ENCODE data around the gene PRKCZ. TPM values are rescaled to one million over a fixed set of nuclear protein-coding genes. Genes with fewer than 3 reads are reported as not detected.
A peak's percentile ranks its signal among the peaks of the same experiment; 100 is the strongest.

Gene PRKCZ
- total and polyA plus RNA-seq, 2 donors (not counting 1 experiment from before 2014, with no cell fraction given) = 1.6 to 2.0 TPM

DNA sequence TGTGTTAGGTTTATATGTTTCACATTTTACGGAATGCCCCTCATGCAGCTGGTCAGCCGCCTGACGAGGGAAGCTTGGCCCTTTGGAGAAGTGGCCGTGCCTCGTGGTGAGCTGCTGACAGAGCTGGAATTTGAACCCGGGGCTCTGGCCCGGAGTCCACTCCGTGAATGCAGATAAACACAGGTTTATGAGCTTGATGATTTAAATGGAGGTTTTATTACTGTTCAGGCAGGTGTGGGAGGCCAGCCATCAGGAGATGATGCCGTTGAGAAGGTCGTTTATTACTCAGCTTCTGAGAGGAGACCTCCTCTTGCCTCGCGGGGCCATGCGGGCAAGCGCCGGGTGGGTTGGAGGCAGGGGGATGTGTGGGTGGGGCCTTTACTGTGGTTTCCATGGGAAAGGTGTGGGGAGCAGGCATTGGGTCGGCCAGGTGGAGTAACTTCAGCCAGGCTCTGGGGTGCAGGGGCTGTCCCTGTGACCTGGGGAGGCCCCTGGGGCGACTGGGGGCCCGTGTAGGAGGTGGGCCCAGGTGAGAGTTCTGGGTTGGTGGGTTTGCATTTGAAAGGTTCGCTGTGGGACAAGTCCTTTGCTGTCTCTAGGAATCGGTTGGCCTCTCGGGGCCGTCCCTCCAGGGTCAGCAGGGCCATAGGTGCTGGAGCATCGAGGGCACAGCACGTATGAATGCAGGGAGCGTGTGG, 22.0 kb downstream of the PRKCZ start:
- no peak overlapping the region for H3K4me3 ChIP-seq (replicated peaks in 1 of 4; ENCODE audit: control extremely low read depth in 1 of 4, insufficient read depth in 1 of 4, low read depth in 3 of 4, low read length in 4 of 4)
- H3K9ac ChIP-seq (ENCODE audit: insufficient read depth, low read length) = no peak overlapping the region
- H3K4me1 ChIP-seq (ENCODE audit: control insufficient read depth, extremely low read depth, insufficient read depth, low read length) = no peaks in the 10 kb centered on the region
- no peak overlapping the region for H2AFZ ChIP-seq (ENCODE audit: low read length)
- no peaks in the 10 kb centered on the region for H3K9me3 ChIP-seq (ENCODE audit: control insufficient read depth, insufficient read depth, low read depth, low read length)
- no peak overlapping the region for H3K27ac ChIP-seq (ENCODE audit: insufficient read depth, low read length)
- H3K27me3 ChIP-seq (ENCODE audit: control insufficient read depth, insufficient read depth, low read length) = no peaks in the 10 kb centered on the region
- DNase-seq (ENCODE audit: low read depth in 2 of 2) = no peak
- no peaks in the 10 kb centered on the region for H4K20me1 ChIP-seq (ENCODE audit: control insufficient read depth, extremely low read depth, insufficient read depth, low read length)
- H3K36me3 ChIP-seq (ENCODE audit: control insufficient read depth, insufficient read depth, low read length) = no peaks in the 10 kb centered on the region
- no peaks in the 10 kb centered on the region for H3K79me2 ChIP-seq (ENCODE audit: control insufficient read depth, insufficient read depth, low read length)
- TF ChIP-seq, protein P1, sequence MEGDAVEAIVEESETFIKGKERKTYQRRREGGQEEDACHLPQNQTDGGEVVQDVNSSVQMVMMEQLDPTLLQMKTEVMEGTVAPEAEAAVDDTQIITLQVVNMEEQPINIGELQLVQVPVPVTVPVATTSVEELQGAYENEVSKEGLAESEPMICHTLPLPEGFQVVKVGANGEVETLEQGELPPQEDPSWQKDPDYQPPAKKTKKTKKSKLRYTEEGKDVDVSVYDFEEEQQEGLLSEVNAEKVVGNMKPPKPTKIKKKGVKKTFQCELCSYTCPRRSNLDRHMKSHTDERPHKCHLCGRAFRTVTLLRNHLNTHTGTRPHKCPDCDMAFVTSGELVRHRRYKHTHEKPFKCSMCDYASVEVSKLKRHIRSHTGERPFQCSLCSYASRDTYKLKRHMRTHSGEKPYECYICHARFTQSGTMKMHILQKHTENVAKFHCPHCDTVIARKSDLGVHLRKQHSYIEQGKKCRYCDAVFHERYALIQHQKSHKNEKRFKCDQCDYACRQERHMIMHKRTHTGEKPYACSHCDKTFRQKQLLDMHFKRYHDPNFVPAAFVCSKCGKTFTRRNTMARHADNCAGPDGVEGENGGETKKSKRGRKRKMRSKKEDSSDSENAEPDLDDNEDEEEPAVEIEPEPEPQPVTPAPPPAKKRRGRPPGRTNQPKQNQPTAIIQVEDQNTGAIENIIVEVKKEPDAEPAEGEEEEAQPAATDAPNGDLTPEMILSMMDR (conservative IDR thresholded peaks at IDR 0.05 in 1 of 2, IDR thresholded peaks at IDR 0.05 in 1 of 2; ENCODE audit: low read depth in 1 of 2, low read length in 2 of 2) = no peak
- no peak for TF ChIP-seq EZH2 (IDR thresholded peaks at IDR 0.05; ENCODE audit: low read length, missing control alignments)
- no peak overlapping the region for H3K4me2 ChIP-seq (ENCODE audit: extremely low read depth, insufficient read depth, low read length)

DNA sequence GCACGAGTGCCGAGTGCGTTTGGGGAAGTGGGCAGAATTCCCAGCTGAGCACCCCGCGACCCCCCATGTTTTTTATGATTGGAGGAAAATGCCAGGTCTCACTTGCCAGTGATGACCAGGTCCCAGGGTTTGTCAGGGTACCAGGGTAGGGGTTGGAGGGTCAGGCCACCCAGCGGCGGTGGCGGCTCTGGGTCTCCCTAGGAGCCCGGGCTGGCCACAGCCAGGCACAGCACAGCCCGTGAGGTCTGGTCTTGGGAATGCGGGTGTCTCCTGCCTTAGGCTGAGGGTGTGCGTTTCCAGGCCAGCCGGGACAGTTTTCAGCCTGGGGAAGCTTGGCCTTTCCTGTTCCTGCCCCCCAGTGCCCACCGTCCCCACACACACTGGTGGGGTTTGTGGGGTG, 22.7 kb downstream of the PRKCZ start:
- no peak overlapping the region for H3K4me3 ChIP-seq (replicated peaks in 1 of 4; ENCODE audit: control extremely low read depth in 1 of 4, insufficient read depth in 1 of 4, low read depth in 3 of 4, low read length in 4 of 4)
- no peaks in the 10 kb centered on the region for H3K27me3 ChIP-seq (ENCODE audit: control insufficient read depth, insufficient read depth, low read length)
- H2AFZ ChIP-seq (ENCODE audit: low read length) = no peak overlapping the region
- no peak overlapping the region for H3K9ac ChIP-seq (ENCODE audit: insufficient read depth, low read length)
- no peaks in the 10 kb centered on the region for H3K9me3 ChIP-seq (ENCODE audit: control insufficient read depth, insufficient read depth, low read depth, low read length)
- no peaks in the 10 kb centered on the region for H3K36me3 ChIP-seq (ENCODE audit: control insufficient read depth, insufficient read depth, low read length)
- DNase-seq (ENCODE audit: low read depth in 2 of 2) = no peak
- TF ChIP-seq, protein P1 (conservative IDR thresholded peaks at IDR 0.05 in 1 of 2, IDR thresholded peaks at IDR 0.05 in 1 of 2; ENCODE audit: low read depth in 1 of 2, low read length in 2 of 2) = no peak
- no peak for TF ChIP-seq EZH2 (IDR thresholded peaks at IDR 0.05; ENCODE audit: low read length, missing control alignments)
- H3K79me2 ChIP-seq (ENCODE audit: control insufficient read depth, insufficient read depth, low read length) = no peaks in the 10 kb centered on the region
- H3K27ac ChIP-seq (ENCODE audit: insufficient read depth, low read length) = no peak overlapping the region
- H3K4me2 ChIP-seq (ENCODE audit: extremely low read depth, insufficient read depth, low read length) = no peak overlapping the region
- no peaks in the 10 kb centered on the region for H4K20me1 ChIP-seq (ENCODE audit: control insufficient read depth, extremely low read depth, insufficient read depth, low read length)
- H3K4me1 ChIP-seq (ENCODE audit: control insufficient read depth, extremely low read depth, insufficient read depth, low read length) = no peaks in the 10 kb centered on the region

DNA sequence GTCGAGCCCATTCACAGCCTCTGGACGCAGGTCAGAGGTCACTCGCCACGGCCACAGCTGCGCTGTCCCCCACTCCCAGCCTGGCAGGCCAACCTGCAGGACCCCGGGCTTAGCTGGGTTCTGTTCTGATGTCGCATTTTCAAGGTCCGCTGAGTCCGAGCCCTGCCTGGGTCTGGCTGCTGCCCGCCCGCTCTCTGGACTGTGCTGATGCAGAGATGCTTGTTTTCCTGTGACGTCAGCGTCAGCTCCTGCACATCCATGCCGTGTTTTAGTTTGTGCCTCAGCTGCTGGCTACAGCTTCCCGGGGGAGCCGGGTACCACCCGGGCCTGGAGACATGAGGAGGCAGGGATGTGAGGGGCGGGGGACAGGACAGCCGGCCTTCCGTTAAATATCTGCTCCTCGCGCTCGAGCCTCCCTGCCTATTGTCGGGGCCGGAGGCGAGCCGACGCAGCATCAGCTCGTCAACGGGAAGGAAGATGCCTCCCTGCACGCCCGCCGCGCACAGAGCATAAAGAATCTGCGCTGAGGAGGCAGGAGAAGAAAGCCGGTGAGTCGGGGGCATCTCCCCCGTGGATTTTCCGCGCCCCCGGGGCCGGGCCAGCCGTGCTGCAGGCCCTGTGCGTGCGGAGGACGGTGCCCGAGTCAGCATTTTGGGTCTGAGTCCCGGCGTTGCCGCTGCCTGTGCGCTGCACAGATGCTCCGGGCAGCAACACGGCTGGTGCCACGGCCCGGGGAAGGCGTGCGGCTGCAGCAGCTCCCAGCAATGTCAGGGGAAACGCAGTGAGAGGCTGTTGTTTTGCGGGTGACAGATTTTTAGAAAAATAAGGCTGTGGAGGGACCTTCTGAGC, 23.4 kb downstream of the PRKCZ start:
- peak overlapping the region; percentile 23 for H3K9ac ChIP-seq (ENCODE audit: insufficient read depth, low read length)
- no peaks in the 10 kb centered on the region for H3K9me3 ChIP-seq (ENCODE audit: control insufficient read depth, insufficient read depth, low read depth, low read length)
- H4K20me1 ChIP-seq (ENCODE audit: control insufficient read depth, extremely low read depth, insufficient read depth, low read length) = no peaks in the 10 kb centered on the region
- peak; percentile 39 to 78 for DNase-seq (ENCODE audit: low read depth in 2 of 2)
- no peaks in the 10 kb centered on the region for H3K4me1 ChIP-seq (ENCODE audit: control insufficient read depth, extremely low read depth, insufficient read depth, low read length)
- H3K27me3 ChIP-seq (ENCODE audit: control insufficient read depth, insufficient read depth, low read length) = no peaks in the 10 kb centered on the region
- peak overlapping the region; percentile 44 for H3K4me2 ChIP-seq (ENCODE audit: extremely low read depth, insufficient read depth, low read length)
- TF ChIP-seq, protein P1 (conservative IDR thresholded peaks at IDR 0.05 in 1 of 2, IDR thresholded peaks at IDR 0.05 in 1 of 2; ENCODE audit: low read depth in 1 of 2, low read length in 2 of 2) = no peak
- TF ChIP-seq EZH2 (IDR thresholded peaks at IDR 0.05; ENCODE audit: low read length, missing control alignments) = no peak
- H2AFZ ChIP-seq (ENCODE audit: low read length) = peak overlapping the region; percentile 53
- H3K36me3 ChIP-seq (ENCODE audit: control insufficient read depth, insufficient read depth, low read length) = no peaks in the 10 kb centered on the region
- no peak overlapping the region for H3K27ac ChIP-seq (ENCODE audit: insufficient read depth, low read length)
- H3K79me2 ChIP-seq (ENCODE audit: control insufficient read depth, insufficient read depth, low read length) = no peaks in the 10 kb centered on the region
- peak overlapping the region; percentile 26 to 50 (median 34) for H3K4me3 ChIP-seq (replicated peaks in 1 of 4; ENCODE audit: control extremely low read depth in 1 of 4, insufficient read depth in 1 of 4, low read depth in 3 of 4, low read length in 4 of 4)
